ENCODE results near the gene TMEM150C. TPM values are rescaled to one million over a fixed set of nuclear protein-coding genes. Genes with fewer than 3 reads are reported as not detected.

Gene TMEM150C
- total RNA-seq, 1 experiment from 2014 or later: 2.7 TPM

DNA sequence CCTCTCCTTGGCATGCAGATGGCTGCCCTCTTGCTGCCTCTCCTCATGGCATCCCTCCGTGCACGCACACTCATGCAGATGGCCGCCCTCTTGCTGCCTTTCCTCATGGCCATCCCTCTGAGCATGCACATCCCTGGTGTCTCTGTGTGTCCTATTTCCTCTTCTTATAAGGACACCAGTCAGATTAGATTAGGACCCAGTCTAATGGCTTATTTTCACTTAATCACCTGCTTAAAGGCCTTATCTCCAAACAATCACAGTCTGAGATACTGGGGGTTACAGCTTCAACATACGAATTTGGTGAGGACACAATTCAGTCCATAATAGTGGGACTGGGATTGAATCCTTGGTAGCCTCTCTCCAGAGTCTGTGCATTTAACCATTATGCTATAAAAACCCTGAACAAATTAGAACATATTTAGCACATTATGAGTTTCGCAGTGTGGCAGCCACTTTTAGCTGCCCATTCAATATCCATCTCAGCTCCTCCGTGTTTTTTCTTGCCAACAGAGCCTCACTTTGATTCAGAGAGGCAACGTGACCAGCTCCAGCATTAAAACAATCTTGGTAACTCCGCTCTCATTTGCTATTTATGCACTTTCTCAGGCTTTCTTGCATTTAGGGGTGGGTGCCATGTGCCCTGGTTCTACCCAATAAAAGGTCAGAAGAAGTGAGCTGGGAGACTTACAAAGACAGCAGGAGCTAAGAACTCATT is 26.2 kb upstream of the TMEM150C start (continued):
- TF ChIP-seq, protein P1, sequence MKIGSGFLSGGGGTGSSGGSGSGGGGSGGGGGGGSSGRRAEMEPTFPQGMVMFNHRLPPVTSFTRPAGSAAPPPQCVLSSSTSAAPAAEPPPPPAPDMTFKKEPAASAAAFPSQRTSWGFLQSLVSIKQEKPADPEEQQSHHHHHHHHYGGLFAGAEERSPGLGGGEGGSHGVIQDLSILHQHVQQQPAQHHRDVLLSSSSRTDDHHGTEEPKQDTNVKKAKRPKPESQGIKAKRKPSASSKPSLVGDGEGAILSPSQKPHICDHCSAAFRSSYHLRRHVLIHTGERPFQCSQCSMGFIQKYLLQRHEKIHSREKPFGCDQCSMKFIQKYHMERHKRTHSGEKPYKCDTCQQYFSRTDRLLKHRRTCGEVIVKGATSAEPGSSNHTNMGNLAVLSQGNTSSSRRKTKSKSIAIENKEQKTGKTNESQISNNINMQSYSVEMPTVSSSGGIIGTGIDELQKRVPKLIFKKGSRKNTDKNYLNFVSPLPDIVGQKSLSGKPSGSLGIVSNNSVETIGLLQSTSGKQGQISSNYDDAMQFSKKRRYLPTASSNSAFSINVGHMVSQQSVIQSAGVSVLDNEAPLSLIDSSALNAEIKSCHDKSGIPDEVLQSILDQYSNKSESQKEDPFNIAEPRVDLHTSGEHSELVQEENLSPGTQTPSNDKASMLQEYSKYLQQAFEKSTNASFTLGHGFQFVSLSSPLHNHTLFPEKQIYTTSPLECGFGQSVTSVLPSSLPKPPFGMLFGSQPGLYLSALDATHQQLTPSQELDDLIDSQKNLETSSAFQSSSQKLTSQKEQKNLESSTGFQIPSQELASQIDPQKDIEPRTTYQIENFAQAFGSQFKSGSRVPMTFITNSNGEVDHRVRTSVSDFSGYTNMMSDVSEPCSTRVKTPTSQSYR (CRISPR knock-in tag; IDR thresholded peaks at IDR 0.05): no peak

DNA sequence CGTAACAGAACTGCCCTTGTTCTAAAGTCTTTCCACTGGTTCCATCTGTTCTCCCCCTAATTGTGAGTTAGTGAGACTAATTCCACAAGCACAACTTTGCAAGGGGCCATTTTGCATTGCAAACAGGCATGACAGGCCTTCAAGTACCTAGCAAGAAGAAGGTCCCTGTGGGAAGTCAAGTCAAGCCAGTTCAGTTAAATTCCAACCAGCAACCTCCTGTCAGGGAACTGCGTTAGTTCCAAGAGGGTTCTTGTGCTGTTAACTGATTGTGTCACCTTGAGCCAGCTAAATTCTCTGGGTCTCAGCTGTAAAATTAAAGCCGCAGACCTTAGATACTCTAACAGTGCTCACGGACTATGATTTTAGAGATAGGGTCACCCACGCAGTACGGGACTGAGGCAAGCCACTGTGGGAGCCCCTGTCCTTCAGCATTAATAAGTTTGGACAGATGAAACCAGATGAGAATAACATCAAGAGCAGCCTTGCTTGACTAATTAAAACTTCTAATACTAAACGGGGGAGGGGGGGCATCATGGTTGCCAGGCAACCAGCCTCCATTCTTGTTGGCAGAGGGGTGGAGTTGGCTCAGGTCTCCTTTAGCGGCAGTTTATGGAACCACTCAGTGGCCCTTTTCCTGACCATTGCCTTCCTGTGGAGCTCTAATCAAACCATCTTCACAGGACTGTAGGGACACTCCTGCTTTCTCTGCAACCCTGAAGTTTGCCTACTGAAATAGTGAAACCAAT is 24.1 kb upstream of the TMEM150C start:
- H3K36me3 Mint-ChIP-seq: no peaks in the 10 kb centered on the region
- ChIA-PET POLR2A (no interaction called here), CTCF (interaction anchor here (0.6 kb wide), 1 partner anchor 123 kb away, joined by 4 read pairs; no protein-coding TSS in a partner anchor)
- no peaks in the 10 kb centered on the region for H3K27me3 Mint-ChIP-seq (ENCODE audit: low read depth)
- H3K9me3 Mint-ChIP-seq: no peaks in the 10 kb centered on the region
- H3K4me3 Mint-ChIP-seq: no peak overlapping the region
- peaks cover 57% of the 10 kb centered on the region for H3K4me1 Mint-ChIP-seq
- H3K27ac Mint-ChIP-seq: peak overlapping the region; percentile 55
- TF ChIP-seq SMAD4 (CRISPR knock-in tag; IDR thresholded peaks at IDR 0.05) (no peak), NR3C1 (CRISPR knock-in tag; conservative IDR thresholded peaks at IDR 0.05; ENCODE audit: low read depth) (no peak), ZNF317 (CRISPR knock-in tag; IDR thresholded peaks at IDR 0.05; ENCODE audit: borderline replicate concordance, low read depth) (no peak), ZNF219 (CRISPR knock-in tag; IDR thresholded peaks at IDR 0.05; ENCODE audit: borderline replicate concordance) (no peak), ZNF416 (CRISPR knock-in tag; IDR thresholded peaks at IDR 0.05) (no peak), IRF2 (CRISPR knock-in tag; IDR thresholded peaks at IDR 0.05; ENCODE audit: borderline replicate concordance, low read depth) (no peak), ATF1 (CRISPR knock-in tag; IDR thresholded peaks at IDR 0.05) (no peak), ZNF671 (CRISPR knock-in tag; IDR thresholded peaks at IDR 0.05) (no peak), CREB1 (CRISPR knock-in tag; IDR thresholded peaks at IDR 0.05) (no peak), JAZF1 (CRISPR knock-in tag; IDR thresholded peaks at IDR 0.05) (no peak), ZNF232 (CRISPR knock-in tag; IDR thresholded peaks at IDR 0.05) (no peak)
- TF ChIP-seq, protein P2, sequence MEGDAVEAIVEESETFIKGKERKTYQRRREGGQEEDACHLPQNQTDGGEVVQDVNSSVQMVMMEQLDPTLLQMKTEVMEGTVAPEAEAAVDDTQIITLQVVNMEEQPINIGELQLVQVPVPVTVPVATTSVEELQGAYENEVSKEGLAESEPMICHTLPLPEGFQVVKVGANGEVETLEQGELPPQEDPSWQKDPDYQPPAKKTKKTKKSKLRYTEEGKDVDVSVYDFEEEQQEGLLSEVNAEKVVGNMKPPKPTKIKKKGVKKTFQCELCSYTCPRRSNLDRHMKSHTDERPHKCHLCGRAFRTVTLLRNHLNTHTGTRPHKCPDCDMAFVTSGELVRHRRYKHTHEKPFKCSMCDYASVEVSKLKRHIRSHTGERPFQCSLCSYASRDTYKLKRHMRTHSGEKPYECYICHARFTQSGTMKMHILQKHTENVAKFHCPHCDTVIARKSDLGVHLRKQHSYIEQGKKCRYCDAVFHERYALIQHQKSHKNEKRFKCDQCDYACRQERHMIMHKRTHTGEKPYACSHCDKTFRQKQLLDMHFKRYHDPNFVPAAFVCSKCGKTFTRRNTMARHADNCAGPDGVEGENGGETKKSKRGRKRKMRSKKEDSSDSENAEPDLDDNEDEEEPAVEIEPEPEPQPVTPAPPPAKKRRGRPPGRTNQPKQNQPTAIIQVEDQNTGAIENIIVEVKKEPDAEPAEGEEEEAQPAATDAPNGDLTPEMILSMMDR (IDR thresholded peaks at IDR 0.05): no peak
- TF ChIP-seq, protein P3, sequence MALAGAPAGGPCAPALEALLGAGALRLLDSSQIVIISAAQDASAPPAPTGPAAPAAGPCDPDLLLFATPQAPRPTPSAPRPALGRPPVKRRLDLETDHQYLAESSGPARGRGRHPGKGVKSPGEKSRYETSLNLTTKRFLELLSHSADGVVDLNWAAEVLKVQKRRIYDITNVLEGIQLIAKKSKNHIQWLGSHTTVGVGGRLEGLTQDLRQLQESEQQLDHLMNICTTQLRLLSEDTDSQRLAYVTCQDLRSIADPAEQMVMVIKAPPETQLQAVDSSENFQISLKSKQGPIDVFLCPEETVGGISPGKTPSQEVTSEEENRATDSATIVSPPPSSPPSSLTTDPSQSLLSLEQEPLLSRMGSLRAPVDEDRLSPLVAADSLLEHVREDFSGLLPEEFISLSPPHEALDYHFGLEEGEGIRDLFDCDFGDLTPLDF (CRISPR knock-in tag; IDR thresholded peaks at IDR 0.05): no peak
- TF ChIP-seq, protein P4, sequence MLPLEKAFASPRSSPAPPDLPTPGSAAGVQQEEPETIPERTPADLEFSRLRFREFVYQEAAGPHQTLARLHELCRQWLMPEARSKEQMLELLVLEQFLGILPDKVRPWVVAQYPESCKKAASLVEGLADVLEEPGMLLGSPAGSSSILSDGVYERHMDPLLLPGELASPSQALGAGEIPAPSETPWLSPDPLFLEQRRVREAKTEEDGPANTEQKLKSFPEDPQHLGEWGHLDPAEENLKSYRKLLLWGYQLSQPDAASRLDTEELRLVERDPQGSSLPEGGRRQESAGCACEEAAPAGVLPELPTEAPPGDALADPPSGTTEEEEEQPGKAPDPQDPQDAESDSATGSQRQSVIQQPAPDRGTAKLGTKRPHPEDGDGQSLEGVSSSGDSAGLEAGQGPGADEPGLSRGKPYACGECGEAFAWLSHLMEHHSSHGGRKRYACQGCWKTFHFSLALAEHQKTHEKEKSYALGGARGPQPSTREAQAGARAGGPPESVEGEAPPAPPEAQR (CRISPR knock-in tag; IDR thresholded peaks at IDR 0.05): no peak
- TF ChIP-seq, protein P5, sequence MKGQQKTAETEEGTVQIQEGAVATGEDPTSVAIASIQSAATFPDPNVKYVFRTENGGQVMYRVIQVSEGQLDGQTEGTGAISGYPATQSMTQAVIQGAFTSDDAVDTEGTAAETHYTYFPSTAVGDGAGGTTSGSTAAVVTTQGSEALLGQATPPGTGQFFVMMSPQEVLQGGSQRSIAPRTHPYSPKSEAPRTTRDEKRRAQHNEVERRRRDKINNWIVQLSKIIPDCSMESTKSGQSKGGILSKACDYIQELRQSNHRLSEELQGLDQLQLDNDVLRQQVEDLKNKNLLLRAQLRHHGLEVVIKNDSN (CRISPR knock-in tag; IDR thresholded peaks at IDR 0.05): no peak
- TF ChIP-seq, protein P6, sequence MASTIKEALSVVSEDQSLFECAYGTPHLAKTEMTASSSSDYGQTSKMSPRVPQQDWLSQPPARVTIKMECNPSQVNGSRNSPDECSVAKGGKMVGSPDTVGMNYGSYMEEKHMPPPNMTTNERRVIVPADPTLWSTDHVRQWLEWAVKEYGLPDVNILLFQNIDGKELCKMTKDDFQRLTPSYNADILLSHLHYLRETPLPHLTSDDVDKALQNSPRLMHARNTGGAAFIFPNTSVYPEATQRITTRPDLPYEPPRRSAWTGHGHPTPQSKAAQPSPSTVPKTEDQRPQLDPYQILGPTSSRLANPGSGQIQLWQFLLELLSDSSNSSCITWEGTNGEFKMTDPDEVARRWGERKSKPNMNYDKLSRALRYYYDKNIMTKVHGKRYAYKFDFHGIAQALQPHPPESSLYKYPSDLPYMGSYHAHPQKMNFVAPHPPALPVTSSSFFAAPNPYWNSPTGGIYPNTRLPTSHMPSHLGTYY (CRISPR knock-in tag; IDR thresholded peaks at IDR 0.05): no peak
- TF ChIP-seq, protein P7, sequence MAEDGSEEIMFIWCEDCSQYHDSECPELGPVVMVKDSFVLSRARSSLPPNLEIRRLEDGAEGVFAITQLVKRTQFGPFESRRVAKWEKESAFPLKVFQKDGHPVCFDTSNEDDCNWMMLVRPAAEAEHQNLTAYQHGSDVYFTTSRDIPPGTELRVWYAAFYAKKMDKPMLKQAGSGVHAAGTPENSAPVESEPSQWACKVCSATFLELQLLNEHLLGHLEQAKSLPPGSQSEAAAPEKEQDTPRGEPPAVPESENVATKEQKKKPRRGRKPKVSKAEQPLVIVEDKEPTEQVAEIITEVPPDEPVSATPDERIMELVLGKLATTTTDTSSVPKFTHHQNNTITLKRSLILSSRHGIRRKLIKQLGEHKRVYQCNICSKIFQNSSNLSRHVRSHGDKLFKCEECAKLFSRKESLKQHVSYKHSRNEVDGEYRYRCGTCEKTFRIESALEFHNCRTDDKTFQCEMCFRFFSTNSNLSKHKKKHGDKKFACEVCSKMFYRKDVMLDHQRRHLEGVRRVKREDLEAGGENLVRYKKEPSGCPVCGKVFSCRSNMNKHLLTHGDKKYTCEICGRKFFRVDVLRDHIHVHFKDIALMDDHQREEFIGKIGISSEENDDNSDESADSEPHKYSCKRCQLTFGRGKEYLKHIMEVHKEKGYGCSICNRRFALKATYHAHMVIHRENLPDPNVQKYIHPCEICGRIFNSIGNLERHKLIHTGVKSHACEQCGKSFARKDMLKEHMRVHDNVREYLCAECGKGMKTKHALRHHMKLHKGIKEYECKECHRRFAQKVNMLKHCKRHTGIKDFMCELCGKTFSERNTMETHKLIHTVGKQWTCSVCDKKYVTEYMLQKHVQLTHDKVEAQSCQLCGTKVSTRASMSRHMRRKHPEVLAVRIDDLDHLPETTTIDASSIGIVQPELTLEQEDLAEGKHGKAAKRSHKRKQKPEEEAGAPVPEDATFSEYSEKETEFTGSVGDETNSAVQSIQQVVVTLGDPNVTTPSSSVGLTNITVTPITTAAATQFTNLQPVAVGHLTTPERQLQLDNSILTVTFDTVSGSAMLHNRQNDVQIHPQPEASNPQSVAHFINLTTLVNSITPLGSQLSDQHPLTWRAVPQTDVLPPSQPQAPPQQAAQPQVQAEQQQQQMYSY (CRISPR knock-in tag; IDR thresholded peaks at IDR 0.05): no peak
- ATAC-seq: peak; percentile 21
- no peak for DNase-seq (ENCODE audit: low spot score)

Measured in WTC11 (cell line).